Endothelial cell (in vitro differentiated cells): ENCODE results near the gene DMBX1. TPM values are rescaled to one million over a fixed set of nuclear protein-coding genes. Genes with fewer than 3 reads are reported as not detected.

Source experiments
- total RNA-seq: library from RNA; stranded (reverse); fragmentation: NEBNext Ultra II Directional; extraction: Animal tissue kit (Norgen Biotek cat#: 25700); gene quantifications from one replicate; pipeline ENCODE4 v1.2.1, GENCODE V29; 2021; ENCODE audit not compliant: unreplicated experiment

Gene DMBX1
- total RNA-seq, 1 donor from 2014 or later: not detected

Other genes starting within 250 kb of the DMBX1 start
- 9.3 TPM for gene RAD54L, start 242.1 kb upstream of the DMBX1 start, total RNA-seq
- 73.5 TPM for gene LRRC41, start 186.2 kb upstream of the DMBX1 start, total RNA-seq
- 317 TPM for gene UQCRH, start 186.1 kb upstream of the DMBX1 start, total RNA-seq
- gene NSUN4, start 149.0 kb upstream of the DMBX1 start, total RNA-seq: 27.8 TPM
- gene FAAH, start 95.5 kb upstream of the DMBX1 start, total RNA-seq: 2.7 TPM
- not detected for gene KNCN, start 61.8 kb downstream of the DMBX1 start, total RNA-seq
- gene MKNK1, start 114.4 kb downstream of the DMBX1 start, total RNA-seq: 57.9 TPM
- 80.7 TPM for gene MOB3C, start 127.0 kb downstream of the DMBX1 start, total RNA-seq
- gene ATPAF1, start 178.5 kb downstream of the DMBX1 start, total RNA-seq: 29.8 TPM
- gene TEX38, start 182.0 kb downstream of the DMBX1 start, total RNA-seq: not detected
- gene EFCAB14, start 229.3 kb downstream of the DMBX1 start, total RNA-seq: 325 TPM